ENCODE results near the gene PGK2. TPM values are rescaled to one million over a fixed set of nuclear protein-coding genes. Genes with fewer than 3 reads are reported as not detected.

Gene PGK2
- total RNA-seq, 4 donors from 2014 or later: not detected

- TF ChIP-seq CTCF (IDR thresholded peaks at IDR 0.05; ENCODE audit: low read depth): no peak
Measured at GRCh38 chr6:49736017-49736508, 51.0 kb downstream of the PGK2 start.

Other genes with a start within 250 kb of the PGK2 start
- 10 to 100 TPM in 1 of 4 donors, 1 to 10 TPM in 3; 1.9 to 14.7 (median 5.7) TPM for gene C6orf141, start 236.6 kb downstream of the PGK2 start, total RNA-seq
- not detected for gene RHAG, start 150.4 kb downstream of the PGK2 start, total RNA-seq
- gene CRISP2, start 73.7 kb downstream of the PGK2 start, total RNA-seq: not detected
- gene CRISP3, start 42.9 kb downstream of the PGK2 start, total RNA-seq: not detected
- not detected for gene CRISP1, start 79.2 kb upstream of the PGK2 start, total RNA-seq
- gene DEFB114, start 176.9 kb upstream of the PGK2 start, total RNA-seq: not detected
- not detected for gene DEFB113, start 182.3 kb upstream of the PGK2 start, total RNA-seq
- gene DEFB110, start 234.7 kb upstream of the PGK2 start, total RNA-seq: not detected